ENCODE measurements around the gene TFE3. TPM values are rescaled to one million over a fixed set of nuclear protein-coding genes. Genes with fewer than 3 reads are reported as not detected.

The TFE3 gene
- total RNA-seq, 6 donors from 2014 or later: 44.4 to 99.7 (median 72.3) TPM

DNA sequence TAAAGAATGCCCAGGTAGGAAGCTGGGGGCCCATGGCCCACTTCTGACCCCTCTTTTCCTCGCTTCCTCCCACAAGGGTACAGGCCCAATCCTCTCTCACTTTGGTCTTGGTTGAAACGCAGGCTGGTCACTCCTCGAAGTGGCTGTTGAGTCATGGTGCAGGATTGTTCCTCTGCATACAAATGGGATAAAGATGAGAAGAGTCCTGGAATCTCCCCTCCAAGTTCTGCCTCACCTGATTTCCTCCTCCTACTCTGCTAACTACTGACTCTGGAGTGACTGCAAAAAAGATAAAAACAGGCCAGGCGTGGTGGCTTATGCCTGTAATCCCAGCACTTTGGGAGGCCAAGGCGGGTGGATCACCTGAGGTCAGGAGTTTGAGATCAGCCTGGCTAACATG is 34.8 kb upstream of the TFE3 start:
- no peaks in the 10 kb centered on the region for H3K9me3 ChIP-seq
- H3K27ac ChIP-seq: no peak overlapping the region
- TF ChIP-seq POLR2AphosphoS5 (IDR thresholded peaks at IDR 0.05): no peak
- TF ChIP-seq EP300 (IDR thresholded peaks at IDR 0.05): no peak
- no peak for TF ChIP-seq POLR2A (IDR thresholded peaks at IDR 0.05)
- TF ChIP-seq, protein P1, sequence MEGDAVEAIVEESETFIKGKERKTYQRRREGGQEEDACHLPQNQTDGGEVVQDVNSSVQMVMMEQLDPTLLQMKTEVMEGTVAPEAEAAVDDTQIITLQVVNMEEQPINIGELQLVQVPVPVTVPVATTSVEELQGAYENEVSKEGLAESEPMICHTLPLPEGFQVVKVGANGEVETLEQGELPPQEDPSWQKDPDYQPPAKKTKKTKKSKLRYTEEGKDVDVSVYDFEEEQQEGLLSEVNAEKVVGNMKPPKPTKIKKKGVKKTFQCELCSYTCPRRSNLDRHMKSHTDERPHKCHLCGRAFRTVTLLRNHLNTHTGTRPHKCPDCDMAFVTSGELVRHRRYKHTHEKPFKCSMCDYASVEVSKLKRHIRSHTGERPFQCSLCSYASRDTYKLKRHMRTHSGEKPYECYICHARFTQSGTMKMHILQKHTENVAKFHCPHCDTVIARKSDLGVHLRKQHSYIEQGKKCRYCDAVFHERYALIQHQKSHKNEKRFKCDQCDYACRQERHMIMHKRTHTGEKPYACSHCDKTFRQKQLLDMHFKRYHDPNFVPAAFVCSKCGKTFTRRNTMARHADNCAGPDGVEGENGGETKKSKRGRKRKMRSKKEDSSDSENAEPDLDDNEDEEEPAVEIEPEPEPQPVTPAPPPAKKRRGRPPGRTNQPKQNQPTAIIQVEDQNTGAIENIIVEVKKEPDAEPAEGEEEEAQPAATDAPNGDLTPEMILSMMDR (IDR thresholded peaks at IDR 0.05): no peak
- no peak for ATAC-seq (ENCODE audit: low FRiP score in 2 of 2)
- peaks cover 5 to 19% (median 13%) of the 10 kb centered on the region in 4 donors for H3K4me1 ChIP-seq
- 71 to 92% methylated on average over 5 of the region's 5 CpGs for WGBS, 2 donors
- DNase-seq: no peak
- peaks cover 0 to 22% (median 8%) of the 10 kb centered on the region in 4 donors for H3K36me3 ChIP-seq
- H3K27me3 ChIP-seq: no peaks in the 10 kb centered on the region
- H3K4me3 ChIP-seq: no peak overlapping the region

DNA sequence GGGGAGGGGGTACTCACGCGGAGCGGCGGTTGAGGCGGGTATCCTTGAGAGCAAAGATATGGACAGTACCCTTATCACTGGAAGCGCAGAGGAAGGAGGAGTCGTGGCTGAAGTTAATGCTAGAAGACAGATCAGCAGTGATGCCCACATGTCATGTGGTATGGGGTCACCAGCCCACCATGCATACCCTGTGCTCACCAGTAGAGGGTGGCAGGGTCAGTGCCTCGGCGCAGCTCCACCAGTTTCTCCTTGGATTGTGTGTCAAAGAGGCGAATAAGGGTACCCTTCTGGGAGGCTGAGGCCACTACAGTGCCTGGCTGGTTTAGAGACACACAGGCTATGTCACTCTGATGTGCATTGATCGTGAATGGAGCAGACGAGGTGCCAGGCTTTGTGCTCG is 32.2 kb upstream of the TFE3 start:
- no peak overlapping the region for H3K4me3 ChIP-seq
- H3K27me3 ChIP-seq: no peaks in the 10 kb centered on the region
- 90% methylated on average over 13 of the region's 13 CpGs; no CpG with 5 or more reads in 1 of the 2 donors for WGBS, 2 donors
- H3K9me3 ChIP-seq: no peaks in the 10 kb centered on the region
- TF ChIP-seq POLR2AphosphoS5 (IDR thresholded peaks at IDR 0.05): no peak
- no peak for TF ChIP-seq EP300 (IDR thresholded peaks at IDR 0.05)
- TF ChIP-seq POLR2A (IDR thresholded peaks at IDR 0.05): no peak
- TF ChIP-seq, protein P1 (IDR thresholded peaks at IDR 0.05): no peak
- H3K27ac ChIP-seq: no peak overlapping the region
- ATAC-seq (ENCODE audit: low FRiP score in 2 of 2) (no peak), DNase-seq (no peak)
- peaks cover 0 to 22% (median 8%) of the 10 kb centered on the region in 4 donors for H3K36me3 ChIP-seq
- peaks cover 5 to 24% (median 18%) of the 10 kb centered on the region in 4 donors for H3K4me1 ChIP-seq

DNA sequence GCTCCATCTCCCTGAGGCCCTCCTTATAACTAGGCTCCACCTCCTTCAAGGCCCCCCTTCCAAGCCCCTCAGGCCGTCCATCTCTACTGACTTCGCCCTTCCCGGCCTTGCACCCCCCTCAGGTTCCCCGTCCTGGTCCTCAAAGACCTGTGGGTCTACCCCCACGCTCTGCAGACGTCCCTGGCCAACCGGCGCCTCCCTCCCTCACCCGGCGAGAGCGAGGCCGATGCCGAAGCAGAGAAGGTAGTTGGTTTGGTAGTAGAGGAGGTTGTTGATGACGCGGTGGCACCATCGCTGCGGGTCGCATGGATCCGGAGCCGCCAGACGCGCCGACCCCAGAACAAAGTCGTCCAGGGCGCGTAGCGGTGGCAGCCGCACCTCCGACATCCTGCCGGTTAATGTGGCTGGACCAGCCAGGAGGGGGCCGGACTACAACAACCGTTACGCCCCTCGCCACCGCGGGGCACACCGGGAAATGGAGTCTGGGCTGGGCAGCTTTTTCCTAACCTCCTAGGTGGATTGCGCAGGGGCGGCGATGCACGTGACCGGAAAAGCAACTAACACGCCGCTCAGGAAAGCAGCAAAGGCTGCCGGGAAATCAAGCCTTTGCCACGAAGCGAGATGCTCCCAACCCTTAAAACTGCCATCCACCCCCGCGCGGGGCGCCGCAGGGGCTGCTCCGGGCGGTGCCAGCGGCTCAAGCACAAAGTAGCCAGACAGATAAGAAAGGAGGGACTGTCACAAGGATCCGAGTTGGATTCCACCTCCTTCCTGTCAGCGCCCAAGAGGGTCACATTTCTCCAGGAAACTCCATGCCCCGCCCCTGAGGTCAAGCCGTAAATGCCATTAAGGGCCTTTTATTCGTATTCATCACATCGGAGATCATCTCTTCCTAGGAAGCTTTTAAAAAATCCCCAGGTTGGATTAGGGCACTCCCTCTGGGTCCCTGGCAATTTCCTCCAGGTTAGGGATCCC is 30.7 kb upstream of the TFE3 start, which contains the start of gene PRAF2:
PRAF2 (minus strand) TSS at position 402 of the 975 bp plus-strand sequence; CDS start at position 387, 15 bp downstream.
- DNase-seq: peak; percentile 94 to 95
- Histone ChIP-seq H3K36me3 (peaks cover 0 to 22% (median 8%) of the 10 kb centered on the region in 4 donors), H3K4me1 (peaks cover 4 to 23% (median 17%) of the 10 kb centered on the region in 4 donors), H3K9me3 (no peaks in the 10 kb centered on the region), H3K4me3 (peak within 1 kb of the TSS; percentile 45 to 68 (median 52)), H3K27me3 (no peaks in the 10 kb centered on the region), H3K27ac (peak within 1 kb of the TSS; percentile 63 to 75 (median 68))
- ATAC-seq (ENCODE audit: low FRiP score in 2 of 2): peak; percentile 91 to 95
- TF ChIP-seq POLR2AphosphoS5 (IDR thresholded peaks at IDR 0.05) (peak; percentile 62 to 74), EP300 (IDR thresholded peaks at IDR 0.05) (peak in 1 of 4 donors; percentile 32), POLR2A (IDR thresholded peaks at IDR 0.05) (peak in 2 of 4 donors; percentile 43 to 63)
- TF ChIP-seq, protein P1 (IDR thresholded peaks at IDR 0.05): peak in 3 of 6 experiments; percentile 29 to 31 (median 29)
- 0 to 40% methylated on average over 6 to 60 of the region's 61 CpGs for WGBS, 2 donors

DNA sequence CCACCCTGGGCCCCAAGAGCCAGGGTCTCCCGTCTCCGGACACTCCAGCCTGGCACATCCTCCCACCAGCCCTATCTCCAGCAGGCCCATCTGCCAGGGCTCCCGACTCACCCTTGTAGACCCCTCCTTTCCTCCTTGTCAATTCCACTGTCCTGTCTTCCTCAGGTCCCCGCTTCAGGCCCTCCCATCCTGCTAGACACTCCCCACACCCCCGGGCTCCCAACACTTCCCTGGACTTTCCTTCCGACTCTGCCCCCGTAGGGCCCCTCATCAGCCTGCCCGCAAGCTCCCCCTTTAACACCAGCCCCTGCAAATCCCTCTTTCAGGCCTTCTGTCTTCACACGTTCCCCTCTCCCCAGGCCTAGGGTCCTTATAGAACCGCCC is 29.5 kb upstream of the TFE3 start:
- no peaks in the 10 kb centered on the region for H3K9me3 ChIP-seq
- peak overlapping the region in 3 of 4 donors; percentile 24 to 67 (median 54) for H3K27ac ChIP-seq
- WGBS, 2 donors: 58 to 67% methylated on average over 8 to 10 of the region's 10 CpGs
- peaks cover 0 to 14% (median 13%) of the 10 kb centered on the region in 4 donors for H3K4me1 ChIP-seq
- H3K4me3 ChIP-seq: peak overlapping the region in 3 of 4 donors; percentile 39 to 68 (median 45)
- DNase-seq (no peak), ATAC-seq (ENCODE audit: low FRiP score in 2 of 2) (no peak)
- H3K27me3 ChIP-seq: no peaks in the 10 kb centered on the region
- TF ChIP-seq POLR2A (IDR thresholded peaks at IDR 0.05): no peak
- TF ChIP-seq POLR2AphosphoS5 (IDR thresholded peaks at IDR 0.05): no peak
- no peak for TF ChIP-seq EP300 (IDR thresholded peaks at IDR 0.05)
- TF ChIP-seq, protein P1 (IDR thresholded peaks at IDR 0.05): no peak
- H3K36me3 ChIP-seq: peaks cover 0 to 20% (median 9%) of the 10 kb centered on the region in 4 donors

Data from upper lobe of left lung (tissue), 6 donors.